GM12872 (cell line): ENCODE data around the gene ENO1.

ENCODE experiments used
- CTCF ChIP-seq: IDR thresholded peaks from 3 replicates; pipeline ENCODE4 v1.5.1; 2011; ENCODE audit warnings: low read depth, mild to moderate bottlenecking, low read length, moderate library complexity; ENCODE audit not compliant: insufficient read depth

The ENO1 gene

DNA sequence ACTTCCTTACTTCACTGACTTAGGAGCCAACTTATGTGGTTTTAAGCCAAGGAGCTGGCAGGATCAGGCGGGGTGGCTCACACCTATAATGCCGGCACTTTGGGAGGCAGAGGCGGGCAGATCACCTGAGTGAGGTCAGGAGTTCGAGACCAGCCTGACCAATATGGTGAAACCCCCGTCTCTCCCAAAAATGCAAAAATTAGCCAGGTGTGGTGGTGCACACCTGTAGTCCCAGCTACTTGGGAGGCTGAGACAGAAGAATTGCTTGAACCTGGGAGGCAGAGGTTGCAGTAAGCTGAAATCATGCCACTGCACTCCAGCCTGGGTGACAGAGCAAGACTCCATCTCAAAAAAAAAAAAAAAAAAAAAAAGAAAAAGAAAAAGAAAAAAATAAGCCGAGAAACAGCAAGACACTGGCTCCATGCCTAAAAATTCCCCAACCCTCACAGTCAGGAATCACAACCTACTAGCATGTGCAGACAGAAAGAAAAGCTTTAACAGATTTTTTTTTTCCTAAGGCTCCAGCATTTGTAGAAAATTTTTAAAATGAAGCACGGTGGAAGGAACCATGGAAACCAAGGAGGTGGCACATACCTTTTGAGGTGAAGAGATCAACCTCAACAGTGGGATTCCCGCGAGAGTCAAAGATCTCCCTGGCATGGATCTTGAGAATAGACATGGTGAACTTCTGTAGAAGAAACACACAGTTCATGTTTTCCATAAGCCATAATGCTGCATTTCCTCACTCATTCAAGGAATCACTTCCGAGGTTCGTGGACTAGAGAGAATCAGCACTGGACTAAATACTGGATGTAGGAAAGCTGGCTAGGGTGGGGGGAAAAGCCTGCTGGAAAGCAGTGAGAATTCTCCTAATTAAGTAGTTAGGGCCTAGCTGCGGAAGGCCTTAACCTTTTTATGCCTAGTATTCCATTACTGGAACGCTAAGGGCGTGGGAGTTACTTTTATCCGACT is 4.0 kb downstream of the ENO1 start:
- TF ChIP-seq CTCF: no peak

DNA sequence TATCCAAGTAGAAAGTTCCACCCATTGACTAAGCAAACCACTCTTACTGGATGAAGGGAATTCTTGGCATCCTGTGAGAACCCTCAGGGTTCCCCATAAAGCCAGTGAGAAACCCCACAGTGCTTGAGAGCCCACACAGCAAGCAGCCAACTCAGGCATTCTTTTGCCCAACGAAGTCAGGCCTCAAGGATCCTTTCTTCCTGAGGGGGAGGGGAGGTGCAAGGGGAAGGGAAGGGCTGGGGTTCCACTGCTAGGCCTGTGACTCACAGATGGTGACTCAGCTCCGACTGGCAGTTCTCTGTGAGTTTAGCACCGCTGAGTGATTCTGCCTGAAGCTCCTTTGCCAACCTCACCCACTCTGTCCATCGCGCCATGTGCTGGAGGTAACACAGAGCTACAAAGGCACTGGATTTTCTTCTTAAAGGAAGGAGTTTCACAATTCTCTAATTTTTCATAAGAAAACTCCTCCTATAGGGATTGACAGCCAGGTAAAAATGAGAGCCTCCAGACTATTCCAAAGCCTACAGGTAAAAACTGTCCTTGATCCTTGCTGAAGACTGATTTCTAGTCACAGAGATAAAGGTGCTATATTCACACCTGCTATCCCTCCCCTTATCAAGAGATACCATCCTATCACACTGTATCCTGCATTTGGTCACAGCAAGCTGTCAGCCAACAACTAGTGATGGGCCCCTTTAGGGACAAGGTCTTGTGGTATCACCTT is 4.8 kb downstream of the ENO1 start:
- TF ChIP-seq CTCF: no peak

DNA sequence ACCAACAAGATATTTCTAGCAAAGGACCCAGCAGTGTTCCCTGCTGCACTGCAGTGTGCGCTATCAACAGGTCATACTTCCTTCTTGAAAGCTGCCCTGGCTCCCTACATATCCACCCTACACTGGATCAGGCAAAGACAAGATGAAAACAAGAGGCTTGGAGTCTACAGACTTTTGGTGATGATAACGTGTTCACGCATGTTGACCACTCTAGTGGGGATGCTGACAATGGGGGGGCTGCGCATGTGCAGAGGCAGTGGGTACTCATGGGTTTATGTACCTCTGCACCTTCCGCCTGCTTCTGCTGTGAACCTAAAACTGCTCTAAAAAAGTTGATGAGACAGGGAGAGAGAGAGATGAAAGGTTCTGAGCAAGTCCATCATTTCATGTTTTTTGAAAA is 5.5 kb downstream of the ENO1 start:
- no peak for TF ChIP-seq CTCF

DNA sequence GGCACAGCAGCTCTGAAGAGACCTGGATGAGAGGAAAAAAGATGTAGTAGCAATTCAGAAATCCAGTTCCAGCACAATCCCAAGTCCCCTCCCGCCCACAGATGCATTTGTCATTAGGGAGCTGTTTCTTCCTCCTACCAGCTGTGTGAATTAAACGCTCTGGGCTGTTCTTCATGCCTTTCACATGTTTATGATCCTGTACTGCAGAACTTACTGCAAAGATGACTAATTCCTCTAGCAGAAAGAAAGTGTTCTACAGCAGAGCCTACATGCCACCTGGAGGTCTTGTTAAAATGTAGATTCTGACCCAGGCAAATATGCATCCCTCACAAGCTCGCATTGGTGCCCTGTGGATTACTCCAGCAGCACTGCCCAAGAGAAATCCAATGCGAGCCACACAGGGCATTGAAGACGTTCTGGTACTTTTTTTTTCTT is 6.5 kb downstream of the ENO1 start:
- TF ChIP-seq CTCF: no peak

GRCh38 chr1:8871539-8871935 is 6.9 kb downstream of the ENO1 start:
- TF ChIP-seq CTCF: peak; percentile 21; the same call in 1 of the 3 replicates

GRCh38 chr1:8870616-8871538 is 7.6 kb downstream of the ENO1 start:
- no peak for TF ChIP-seq CTCF

- no peak for TF ChIP-seq CTCF
These were observed 8.4 kb downstream of the ENO1 start for GRCh38 chr1:8870103-8870502.
